HG03575 (cell line): ENCODE data around the gene ZNF784.

Experiments used
- ATAC-seq: cut with Tn5 transposase; IDR thresholded peaks from one replicate; pipeline ENCODE4 v1.9.1; 2021; ENCODE audit not compliant: unreplicated experiment, insufficient number of reproducible peaks, low FRiP score; ENCODE audit errors: extremely low read depth

Gene ZNF784

DNA sequence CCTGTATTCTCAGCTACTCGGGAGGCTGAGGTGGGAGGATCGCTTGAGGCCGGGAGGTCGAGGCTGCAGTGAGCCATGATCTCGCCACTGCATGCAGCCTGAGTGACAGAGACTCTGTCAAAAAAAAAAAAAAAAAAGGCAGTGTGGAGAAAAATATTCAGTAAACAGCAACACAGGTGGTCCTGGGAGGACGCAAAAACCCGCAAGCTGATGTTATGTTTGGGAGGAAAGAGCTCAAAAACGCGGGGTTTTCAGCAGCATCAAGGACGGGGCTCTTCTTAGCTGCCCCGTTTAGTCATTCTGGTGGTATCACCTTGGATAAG lies 599 bp upstream of the ZNF784 start:
- no peak for ATAC-seq

DNA sequence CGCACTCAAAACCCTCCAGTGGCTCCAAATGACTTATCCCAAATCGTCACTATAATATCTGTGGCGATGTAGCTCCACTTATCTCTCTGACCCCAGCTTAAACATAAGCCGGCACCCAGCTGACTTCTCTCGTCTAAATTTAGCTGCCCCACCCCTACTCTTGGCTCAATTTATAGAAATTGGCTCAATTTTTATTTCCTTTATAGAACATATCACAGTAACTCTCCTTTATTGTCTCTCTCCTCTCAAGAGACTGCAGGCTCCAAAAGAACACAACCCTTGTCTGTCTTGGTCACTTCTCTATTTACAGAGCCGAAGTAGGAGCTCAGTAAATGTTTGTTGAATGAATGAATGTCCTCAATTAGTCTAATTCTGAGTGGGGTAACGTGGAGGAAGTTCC lies 805 bp downstream of the ZNF784 start:
- no peak for ATAC-seq

DNA sequence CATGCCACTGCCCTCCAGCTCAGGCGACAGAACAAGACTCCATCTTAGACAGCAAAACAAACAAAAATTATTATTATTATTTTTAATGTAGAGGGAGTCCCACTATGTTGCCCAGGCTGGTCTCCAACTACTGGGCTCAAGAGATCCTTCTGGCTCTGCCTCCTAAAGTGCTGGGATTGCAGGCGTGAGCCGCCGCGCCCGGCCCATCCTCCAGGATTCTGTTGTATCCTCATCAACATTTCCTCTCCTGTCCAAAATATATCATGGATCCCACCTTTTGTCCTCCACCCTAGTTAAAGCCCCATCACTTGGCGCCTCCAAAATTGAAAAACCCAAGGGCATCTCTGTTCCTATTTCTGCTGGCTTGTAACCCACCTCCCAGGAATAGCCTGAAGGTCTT lies 1.2 kb downstream of the ZNF784 start:
- no peak for ATAC-seq

DNA sequence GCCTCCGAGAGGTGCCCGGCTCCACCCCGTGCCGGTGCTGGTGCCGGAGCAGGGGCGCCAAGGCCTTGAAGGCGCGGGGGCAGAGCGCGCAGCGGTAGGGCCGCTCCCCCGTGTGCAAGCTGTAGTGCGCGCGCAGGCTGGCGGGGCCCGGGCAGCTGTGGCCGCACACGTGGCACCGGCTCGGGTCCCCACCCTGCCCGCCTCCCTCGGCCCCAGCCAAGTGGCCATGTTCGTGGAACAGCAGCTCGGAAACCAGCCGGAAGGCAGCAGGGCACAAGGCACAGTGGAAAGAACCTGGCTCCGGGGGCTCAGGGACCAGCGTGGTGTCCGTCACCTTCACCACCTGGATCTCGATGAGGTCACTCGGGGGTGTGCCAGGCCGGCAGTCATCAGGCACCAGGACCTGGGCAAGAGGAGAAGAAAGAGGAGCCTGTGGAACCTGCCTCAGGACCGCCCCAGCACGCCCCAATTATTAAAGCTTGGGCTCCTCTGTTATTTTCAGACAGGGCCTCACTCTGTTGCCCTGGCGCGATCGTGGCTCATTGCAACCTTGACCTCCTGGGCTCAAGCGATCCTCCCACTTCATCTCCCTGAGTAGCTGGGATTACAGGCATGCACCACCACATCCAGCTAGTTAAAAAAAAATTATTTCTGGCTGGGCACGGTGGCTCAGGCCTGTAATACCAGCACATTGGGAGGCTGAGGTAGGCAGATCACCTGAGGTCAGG lies 2.0 kb downstream of the ZNF784 start:
- ATAC-seq = no peak

DNA sequence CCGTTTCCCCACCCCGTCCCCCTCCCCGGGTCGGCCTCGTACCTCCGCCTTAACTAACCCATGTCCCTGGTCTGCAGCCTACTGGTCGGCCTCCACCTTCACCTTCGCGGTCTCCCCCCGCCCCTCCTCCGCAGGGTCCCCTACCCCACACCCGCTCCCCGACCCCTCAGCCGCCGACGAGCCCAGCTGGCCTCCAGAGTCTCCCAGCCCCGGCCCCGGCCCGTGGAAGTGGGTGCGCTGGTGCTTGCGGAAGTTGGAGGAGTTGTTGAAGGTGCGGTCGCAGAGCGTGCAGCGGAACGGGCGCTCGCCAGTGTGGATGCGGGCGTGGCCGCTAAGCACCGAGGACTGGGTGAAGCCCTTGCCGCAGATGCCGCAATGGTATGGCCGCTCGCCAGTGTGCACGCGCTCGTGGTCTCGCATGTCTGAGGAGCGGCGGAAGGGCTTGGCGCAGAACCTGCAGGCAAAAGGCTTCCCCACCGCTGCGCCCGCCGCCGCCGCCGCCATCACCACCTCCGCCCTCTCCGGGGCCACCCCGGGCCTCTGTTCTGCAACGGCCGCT lies 2.6 kb downstream of the ZNF784 start:
- no peak for ATAC-seq

DNA sequence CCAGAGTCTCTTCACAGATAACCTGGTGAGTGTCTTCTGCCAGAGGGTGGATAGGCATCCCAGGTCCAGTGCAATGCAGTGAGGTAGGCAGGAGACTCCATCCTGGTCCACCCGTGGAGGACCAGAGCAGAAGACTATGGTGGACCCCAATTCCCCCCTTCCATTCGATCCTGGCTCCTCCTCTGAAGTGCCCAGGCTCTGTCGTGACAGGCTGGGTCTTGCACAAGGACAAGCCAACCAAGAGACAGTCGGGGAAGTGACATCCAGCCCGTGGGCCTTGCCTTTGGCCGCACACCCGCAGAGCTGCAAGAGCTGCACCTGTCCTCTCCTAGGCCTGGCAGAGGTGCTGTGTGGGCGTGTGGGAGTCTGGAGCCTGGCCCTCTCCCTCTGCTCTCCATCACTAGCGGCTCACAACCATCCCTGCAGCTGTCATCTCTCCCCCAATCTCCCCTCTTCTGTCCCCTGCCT lies 3.1 kb downstream of the ZNF784 start:
- ATAC-seq = no peak

DNA sequence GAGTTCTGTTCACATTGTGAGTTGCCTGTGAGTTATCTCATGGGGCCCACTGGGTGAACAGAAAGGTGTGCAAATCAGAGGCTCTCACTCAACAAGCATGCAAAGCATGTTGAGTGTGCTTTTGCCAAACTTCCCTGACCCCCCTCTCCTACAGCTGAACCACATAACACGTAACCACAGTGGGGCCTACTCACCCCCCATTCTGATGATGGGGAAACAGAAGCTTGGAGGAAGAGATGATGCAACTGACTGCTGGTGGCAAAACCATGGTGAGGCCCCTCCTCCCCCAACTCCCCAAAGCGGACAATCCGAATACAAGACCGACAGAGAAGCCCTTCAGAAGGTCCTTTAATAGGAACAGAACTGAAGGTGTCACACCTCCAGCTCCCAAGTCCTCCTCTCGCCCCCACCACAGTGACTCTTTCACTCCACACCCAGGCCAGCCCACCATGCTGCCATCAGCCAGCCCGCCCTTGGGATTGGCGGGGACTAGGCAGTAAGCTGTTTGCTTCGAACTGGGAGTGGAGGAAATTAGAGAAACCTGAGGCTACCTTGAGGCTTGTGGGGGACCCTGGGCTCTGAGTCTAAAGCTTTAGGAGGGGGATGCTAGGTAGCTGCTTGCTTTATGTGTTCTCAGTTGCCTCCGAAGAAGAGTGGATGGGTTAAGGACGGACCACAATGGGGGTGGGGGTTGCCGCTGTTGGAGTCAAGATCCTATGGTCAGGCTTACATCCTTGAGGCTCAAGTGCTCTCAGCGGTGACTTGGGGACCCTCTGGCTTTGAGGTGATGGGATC lies 3.8 kb downstream of the ZNF784 start:
- ATAC-seq = no peak

DNA sequence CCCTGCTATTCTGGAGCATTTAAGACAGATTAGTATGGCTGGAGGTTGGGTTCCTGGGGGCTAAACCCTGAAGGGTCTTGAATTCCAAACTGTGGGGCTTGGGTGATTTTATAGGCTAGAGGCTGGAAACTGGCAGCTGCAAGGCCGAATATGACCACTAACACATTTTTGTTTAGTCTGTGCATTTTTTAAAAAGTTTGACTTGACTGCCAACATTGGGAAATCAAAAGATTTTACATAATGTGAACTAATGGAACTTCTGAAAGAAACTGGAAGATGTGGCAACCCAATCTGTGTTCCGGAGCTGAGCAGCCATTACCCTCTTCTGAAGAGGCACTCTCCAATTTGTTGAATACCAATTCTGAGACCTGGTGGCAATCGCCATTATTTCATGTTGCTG lies 5.1 kb downstream of the ZNF784 start:
- ATAC-seq = no peak

DNA sequence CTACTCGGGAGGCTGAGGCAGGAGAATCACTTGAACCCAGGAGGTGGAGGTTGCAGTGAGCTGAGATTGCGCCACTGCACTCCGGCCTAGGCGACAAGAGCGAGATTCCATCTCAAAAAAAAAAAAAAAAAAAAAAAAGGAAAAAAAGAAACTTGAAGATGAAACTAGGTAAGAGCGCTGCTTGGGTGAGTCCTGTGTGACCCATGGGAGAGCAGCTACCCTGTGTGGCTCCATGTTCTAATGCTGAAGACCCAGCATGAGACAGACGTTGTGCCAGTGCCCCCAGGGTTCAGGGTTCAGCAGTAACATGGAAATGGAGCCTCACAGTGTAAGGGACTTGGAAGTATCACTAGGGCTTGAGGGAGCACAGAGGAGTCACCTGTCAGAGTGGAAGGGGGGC lies 5.9 kb downstream of the ZNF784 start:
- no peak for ATAC-seq

DNA sequence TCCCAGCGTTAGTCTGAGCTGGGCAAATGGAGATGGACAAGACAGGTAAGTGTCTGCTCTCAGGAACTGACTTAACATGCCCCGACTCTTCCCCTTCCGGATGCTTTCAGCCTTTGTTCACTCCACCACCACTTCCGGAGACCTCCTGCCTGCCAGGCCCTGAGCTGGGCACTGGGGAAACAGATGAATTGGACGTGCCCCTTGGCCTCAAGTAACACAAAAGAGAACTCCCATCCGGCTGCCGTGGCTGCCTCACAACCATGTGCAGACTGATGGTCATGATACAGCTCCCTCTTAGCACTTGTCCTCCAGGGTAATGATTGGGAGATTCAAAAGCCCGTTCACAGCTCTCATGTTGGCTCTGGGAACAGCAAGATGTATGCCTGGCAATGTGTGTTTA lies 6.9 kb downstream of the ZNF784 start:
- no peak for ATAC-seq

DNA sequence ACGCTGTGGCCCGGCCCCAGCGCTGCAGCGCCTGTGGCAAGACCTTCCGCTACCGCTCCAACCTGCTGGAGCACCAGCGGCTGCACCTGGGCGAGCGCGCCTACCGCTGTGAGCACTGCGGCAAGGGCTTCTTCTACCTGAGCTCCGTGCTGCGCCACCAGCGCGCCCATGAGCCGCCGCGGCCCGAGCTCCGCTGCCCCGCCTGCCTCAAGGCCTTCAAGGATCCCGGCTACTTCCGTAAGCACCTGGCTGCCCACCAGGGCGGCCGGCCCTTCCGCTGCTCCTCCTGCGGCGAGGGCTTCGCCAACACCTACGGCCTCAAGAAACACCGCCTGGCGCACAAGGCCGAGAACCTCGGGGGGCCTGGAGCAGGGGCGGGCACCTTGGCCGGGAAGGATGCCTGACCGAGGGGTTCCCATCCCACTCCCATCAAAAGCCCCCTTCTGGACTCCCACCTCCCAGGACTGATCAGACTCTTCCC lies 7.9 kb downstream of the ZNF784 start:
- ATAC-seq = no peak

DNA sequence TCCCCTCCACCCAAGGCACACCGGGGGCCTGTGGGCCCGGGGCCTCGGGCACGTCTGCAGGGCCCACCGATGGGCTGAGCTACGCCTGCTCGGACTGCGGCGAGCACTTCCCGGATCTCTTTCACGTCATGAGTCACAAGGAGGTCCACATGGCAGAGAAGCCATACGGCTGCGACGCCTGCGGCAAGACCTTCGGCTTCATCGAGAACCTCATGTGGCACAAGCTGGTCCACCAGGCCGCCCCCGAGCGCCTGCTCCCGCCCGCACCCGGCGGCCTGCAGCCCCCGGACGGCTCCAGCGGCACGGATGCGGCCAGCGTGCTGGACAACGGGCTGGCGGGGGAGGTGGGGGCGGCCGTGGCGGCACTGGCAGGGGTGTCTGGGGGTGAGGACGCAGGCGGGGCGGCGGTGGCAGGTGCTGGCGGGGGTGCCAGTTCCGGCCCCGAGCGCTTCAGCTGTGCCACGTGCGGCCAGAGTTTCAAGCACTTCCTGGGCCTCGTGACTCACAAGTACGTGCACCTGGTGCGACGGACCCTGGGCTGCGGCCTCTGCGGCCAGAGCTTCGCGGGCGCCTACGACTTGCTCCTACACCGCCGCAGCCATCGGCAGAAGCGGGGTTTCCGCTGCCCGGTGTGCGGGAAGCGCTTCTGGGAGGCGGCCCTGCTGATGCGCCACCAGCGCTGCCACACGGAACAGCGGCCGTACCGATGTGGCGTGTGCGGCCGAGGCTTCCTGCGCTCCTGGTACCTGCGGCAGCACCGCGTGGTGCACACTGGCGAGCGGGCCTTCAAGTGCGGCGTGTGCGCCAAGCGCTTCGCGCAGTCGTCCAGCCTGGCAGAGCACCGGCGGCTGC lies 8.6 kb downstream of the ZNF784 start:
- no peak for ATAC-seq

DNA sequence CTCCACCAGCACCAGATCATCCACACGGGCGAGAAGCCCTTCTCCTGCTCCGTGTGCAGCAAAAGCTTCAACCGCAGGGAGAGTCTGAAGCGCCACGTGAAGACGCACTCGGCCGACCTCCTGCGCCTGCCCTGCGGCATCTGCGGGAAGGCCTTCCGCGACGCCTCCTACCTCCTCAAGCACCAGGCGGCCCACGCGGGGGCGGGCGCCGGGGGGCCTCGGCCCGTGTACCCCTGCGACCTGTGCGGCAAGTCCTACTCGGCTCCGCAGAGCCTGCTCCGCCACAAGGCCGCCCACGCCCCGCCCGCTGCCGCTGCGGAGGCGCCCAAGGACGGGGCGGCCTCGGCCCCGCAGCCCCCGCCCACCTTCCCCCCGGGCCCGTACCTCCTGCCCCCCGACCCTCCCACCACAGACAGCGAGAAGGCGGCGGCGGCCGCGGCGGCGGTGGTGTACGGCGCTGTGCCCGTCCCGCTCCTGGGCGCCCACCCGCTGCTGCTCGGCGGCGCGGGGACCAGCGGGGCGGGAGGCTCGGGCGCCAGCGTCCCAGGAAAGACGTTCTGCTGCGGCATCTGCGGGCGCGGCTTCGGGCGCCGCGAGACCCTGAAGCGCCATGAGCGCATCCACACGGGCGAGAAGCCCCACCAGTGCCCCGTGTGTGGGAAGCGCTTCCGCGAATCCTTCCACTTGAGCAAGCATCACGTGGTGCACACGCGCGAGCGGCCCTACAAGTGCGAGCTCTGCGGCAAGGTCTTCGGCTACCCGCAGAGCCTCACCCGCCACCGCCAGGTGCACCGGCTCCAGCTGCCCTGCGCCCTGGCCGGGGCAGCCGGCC lies 9.4 kb downstream of the ZNF784 start:
- ATAC-seq = no peak

DNA sequence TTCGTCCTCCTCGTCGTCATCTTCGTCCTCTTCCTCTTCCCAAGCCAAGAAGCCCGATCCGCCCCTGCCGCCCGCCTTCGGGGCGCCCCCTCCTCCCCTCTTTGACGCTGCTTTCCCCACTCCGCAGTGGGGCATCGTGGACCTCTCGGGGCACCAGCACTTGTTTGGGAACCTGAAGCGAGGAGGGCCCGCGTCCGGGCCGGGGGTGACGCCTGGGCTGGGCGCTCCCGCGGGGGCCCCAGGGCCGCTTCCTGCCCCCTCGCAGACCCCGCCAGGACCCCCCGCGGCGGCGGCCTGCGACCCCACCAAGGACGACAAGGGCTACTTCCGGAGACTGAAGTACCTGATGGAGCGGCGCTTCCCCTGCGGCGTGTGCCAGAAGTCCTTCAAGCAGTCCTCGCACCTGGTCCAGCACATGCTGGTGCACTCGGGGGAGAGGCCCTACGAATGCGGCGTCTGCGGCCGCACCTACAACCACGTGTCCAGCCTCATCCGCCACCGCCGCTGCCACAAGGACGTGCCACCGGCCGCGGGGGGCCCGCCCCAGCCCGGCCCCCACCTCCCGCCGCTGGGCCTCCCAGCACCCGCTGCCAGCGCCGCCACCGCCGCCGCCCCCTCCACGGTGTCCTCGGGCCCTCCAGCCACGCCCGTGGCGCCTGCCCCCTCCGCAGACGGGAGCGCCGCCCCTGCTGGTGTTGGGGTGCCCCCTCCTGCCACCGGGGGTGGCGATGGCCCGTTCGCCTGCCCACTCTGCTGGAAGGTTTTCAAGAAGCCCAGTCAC lies 10.2 kb downstream of the ZNF784 start:
- no peak for ATAC-seq

DNA sequence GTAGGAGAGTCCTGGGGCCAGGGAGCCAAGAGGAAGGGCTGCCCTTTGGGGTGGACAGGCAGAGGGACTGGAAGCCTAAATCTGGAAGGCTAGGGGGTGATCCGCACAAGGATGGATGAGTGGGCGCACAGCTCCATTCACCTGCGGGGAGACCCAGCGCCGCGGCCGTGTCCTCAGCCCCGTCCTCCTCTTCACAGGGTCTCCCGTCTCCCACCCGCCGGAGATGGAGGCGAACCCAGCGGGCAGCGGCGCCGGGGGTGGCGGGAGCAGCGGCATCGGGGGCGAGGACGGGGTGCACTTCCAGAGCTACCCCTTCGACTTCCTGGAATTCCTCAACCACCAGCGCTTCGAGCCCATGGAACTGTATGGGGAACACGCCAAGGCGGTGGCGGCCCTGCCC lies 11.0 kb downstream of the ZNF784 start:
- no peak for ATAC-seq

DNA sequence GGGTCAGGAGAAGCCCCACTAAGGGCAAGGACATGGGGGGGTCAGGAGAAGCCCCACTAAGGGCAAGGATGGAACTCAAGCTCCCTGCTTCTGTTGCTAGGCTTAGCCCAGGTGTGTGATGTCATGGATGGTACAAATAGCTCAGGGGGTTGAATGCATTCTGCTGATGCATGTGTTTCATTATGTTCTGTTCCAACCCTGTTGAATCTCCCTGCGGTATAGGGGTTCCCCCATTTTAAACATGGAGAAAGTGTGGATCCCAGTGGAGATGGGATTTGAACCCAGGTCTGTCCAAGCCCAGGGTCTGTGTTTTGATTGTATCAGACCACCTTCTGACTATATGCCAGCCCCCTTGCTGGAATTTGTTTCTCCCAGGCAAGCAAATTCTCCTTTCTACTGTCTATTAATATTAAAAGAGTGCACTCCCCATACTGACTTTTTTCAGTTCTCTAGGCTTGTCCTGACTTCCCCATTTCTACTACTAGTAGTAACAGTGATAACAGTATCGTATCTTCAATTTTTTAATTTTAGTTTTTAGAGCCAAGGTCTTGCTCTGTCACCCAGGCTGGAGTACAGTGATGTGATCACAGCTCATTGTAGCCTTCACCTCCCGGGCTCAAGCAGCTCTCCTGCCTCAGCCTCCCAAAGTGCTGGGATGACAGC lies 12.3 kb downstream of the ZNF784 start:
- no peak for ATAC-seq

DNA sequence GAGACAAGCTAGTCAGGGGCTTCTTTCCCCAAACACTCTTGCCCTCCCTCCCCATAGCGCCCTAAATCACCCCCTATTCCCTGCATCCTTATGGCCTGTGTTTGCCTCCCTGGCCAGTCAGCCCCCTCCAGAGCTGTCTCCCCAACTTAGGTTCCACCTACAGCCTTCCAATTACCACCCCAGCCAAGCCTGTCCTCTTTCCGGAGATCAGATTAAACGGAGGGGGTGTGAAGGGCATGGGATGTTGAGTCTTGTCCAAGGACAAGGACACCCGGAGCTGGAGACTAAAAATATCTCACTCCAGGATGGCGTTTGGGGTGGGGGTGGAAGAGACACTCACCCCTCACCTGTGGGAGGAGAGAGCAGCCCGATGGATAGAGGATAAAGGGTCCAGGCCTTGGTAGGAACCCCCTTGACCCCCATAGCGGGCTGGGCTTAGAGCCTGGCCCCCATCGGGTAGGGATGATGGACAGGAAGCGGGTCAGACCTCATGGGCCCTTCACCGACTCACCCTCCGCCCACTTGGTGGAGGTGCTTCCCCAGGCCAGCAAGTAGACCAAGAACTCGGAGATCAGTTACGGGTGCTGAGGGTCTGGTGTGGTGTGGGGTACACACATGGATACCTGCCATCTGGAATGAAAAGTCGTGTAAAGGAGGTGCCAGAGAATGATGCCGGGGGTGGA lies 12.9 kb downstream of the ZNF784 start:
- ATAC-seq = no peak
